Measurements from ENCODE around the gene LIN37.

Gene LIN37

DNA sequence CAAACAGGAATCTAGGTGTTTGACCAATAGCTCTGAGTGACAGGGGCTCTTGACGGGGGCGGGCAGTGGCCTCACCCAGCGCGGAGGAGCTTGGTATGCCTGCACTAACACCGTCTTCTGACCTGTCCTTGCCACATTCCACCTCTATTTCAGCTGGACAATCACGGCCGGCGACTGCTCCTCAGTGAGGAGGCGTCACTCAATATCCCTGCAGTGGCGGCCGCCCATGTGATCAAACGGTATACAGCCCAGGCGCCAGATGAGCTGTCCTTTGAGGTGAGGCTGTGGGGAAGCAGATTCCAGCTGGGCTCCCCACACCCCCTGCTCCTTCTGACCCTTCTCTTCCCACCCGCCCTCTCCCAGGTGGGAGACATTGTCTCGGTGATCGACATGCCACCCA is 31.7 kb downstream of the LIN37 start:
- no peak for DNase-seq
- intact Hi-C loops (cut with DNase I) = no loop called here

DNA sequence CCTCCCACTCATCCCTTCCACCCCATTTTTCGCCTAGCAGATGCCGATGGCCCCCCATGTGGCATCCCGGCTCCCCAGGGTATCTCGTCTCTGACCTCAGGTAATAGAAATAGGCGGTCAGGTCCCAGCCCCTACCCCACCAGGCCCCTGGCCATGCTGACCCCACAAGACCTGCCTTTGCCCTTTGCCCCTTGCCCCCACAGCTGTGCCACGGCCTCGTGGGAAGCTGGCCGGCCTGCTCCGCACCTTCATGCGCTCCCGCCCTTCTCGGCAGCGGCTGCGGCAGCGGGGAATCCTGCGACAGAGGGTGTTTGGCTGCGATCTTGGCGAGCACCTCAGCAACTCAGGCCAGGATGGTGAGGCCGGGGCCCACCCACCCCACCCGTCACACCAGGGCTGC is 32.3 kb downstream of the LIN37 start:
- intact Hi-C loops (cut with DNase I) = no loop called here
- no peak for DNase-seq

DNA sequence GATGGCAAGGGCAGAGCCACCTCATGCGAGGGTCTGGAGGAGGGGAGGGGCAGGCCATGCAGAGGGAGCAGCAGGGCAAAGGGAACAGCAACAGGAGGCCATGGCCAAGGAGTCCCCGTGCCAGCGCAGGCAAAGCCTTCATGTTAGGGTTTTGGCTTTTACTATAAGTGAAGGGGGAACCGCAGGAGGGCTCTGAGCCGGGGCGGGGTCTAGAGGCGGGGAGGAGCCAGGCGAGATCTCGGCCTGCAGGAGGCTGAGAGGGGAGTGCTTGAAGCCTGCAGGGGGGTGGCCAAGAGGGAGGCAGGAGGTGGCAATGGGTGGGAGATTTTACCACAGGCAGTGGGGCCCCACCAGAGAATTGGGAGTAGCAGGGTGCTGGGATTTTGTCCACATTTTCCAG is 33.3 kb downstream of the LIN37 start:
- DNase-seq = no peak
- intact Hi-C loops (cut with DNase I) = no loop called here

DNA sequence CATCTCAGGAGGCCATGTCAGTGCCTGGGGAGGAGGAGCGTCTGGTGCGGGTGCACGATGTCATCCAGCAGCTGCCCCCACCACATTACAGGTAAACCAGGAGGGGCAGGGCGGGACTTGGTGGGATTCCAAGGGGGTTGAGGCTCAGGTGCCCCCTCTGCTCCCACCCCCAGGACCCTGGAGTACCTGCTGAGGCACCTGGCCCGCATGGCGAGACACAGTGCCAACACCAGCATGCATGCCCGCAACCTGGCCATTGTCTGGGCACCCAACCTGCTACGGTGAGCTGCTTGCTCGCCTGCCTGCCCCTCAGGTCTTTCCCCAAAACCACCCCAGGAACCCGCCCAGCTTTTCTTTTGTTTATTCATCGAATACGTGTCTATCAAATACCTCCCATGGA is 34.2 kb downstream of the LIN37 start:
- intact Hi-C loops (cut with DNase I) = no loop called here
- no peak for DNase-seq

DNA sequence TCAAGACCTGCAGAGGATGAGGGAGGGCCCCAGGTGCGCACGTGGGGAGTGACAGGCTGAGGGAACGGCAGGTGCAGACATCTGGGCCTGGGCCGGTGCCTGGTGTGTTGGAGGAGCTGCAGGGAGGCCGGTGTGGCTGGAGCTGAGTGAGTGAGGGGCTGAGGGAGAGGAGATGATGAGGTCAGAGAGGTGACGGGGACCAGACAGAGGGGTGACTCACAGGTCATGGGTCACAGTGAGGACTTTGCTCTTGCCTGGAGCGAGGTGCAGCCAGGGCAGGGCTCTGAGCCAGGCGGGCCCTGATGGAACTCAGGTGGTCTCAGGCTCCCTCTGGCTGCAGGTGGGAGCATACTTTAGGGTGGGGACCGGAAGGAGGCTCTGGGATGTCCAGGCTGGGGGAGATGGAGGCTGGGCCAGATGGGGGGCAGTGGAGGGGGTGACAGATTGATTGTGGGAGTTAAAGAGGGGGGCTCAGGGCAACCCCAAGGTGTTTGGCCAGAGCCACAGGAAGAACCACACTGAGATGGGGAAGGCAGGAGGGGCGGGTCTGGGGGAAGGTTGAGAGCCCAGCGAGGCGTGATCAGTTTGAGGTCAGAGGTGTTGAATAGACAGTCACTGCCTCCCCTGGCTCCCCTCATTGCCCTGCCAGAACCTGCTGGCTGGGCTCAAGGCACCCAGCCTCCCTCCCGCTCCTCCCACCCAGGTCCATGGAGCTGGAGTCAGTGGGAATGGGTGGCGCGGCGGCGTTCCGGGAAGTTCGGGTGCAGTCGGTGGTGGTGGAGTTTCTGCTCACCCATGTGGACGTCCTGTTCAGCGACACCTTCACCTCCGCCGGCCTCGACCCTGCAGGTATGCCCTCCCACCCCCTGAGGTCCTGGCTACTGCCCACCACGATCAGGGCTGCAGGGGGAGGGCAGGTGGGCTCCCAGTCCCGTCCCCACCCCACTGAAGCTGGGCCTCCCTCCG is 35.4 kb downstream of the LIN37 start:
- intact Hi-C loops (cut with DNase I) = no loop called here
- DNase-seq = peak in 3 of 42 donors; percentile 29 to 47 (median 37)

DNA sequence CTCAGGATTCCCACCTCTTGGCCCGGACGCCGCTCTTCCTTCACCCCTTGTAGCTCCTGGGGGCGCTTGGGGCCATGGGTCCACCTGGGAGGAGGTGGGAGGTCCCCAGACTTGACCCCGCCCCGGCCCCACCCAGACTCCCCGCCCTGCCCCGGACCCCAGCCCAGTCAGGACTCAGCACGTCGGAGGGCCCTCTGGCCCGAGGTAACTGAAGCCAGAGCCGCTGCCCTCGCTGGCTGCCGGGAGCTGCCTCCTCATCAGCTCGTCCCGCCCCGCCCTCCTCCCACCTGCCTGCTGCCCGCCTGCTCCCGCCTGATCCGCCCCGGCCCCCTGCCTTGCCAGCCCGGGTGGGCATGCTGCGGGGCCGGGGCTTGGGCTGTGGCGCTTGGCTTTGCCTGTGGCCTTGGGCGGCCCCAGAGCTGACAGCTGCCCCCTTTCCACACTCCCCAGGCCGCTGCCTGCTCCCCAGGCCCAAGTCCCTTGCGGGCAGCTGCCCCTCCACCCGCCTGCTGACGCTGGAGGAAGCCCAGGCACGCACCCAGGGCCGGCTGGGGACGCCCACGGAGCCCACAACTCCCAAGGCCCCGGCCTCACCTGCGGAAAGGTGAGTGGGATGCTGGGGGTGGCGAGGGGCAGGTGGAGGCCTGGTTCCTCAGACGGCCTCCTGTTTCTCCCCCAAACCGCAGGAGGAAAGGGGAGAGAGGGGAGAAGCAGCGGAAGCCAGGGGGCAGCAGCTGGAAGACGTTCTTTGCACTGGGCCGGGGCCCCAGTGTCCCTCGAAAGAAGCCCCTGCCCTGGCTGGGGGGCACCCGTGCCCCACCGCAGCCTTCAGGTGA is 36.3 kb downstream of the LIN37 start:
- no peak for DNase-seq
- intact Hi-C loops (cut with DNase I) = no loop called here

DNA sequence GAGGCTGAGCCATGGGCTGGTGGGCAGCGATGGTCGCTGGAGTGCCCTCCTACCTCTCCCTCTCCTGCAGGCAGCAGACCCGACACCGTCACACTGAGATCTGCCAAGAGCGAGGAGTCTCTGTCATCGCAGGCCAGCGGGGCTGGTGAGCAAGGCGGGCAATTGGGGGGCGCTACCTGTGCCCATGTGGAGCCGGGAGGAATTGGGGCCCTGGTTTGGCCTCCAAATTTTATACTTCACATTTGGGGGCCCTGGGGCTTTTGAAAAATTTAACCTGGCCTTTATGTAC is 36.9 kb downstream of the LIN37 start:
- intact Hi-C loops (cut with DNase I) = no loop called here
- DNase-seq = no peak

DNA sequence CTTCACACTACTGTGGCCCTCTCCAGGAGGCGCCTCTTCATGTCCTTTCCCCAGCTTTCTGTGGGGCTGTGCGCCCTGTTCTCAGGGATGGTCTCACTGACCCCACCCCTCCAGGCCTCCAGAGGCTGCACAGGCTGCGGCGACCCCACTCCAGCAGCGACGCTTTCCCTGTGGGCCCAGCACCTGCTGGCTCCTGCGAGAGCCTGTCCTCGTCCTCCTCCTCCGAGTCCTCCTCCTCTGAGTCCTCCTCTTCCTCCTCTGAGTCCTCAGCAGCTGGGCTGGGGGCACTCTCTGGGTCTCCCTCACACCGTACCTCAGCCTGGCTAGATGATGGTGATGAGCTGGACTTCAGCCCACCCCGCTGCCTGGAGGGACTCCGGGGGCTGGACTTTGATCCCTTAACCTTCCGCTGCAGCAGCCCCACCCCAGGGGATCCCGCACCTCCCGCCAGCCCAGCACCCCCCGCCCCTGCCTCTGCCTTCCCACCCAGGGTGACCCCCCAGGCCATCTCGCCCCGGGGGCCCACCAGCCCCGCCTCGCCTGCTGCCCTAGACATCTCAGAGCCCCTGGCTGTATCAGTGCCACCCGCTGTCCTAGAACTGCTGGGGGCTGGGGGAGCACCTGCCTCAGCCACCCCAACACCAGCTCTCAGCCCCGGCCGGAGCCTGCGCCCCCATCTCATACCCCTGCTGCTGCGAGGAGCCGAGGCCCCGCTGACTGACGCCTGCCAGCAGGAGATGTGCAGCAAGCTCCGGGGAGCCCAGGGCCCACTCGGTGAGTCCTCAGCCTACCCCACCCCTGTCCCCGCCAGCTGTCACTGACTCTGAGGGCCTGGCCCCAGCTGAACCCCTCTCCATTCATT is 38.2 kb downstream of the LIN37 start:
- intact Hi-C loops (cut with DNase I) = no loop called here
- DNase-seq = no peak

DNA sequence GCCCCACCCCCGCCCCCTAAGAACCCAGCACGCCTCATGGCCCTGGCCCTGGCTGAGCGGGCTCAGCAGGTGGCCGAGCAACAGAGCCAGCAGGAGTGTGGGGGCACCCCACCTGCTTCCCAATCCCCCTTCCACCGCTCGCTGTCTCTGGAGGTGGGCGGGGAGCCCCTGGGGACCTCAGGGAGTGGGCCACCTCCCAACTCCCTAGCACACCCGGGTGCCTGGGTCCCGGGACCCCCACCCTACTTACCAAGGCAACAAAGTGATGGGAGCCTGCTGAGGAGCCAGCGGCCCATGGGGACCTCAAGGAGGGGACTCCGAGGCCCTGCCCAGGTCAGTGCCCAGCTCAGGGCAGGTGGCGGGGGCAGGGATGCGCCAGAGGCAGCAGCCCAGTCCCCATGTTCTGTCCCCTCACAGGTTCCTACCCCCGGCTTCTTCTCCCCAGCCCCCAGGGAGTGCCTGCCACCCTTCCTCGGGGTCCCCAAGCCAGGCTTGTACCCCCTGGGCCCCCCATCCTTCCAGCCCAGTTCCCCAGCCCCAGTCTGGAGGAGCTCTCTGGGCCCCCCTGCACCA is 38.9 kb downstream of the LIN37 start:
- DNase-seq = no peak
- intact Hi-C loops (cut with DNase I) = no loop called here

DNA sequence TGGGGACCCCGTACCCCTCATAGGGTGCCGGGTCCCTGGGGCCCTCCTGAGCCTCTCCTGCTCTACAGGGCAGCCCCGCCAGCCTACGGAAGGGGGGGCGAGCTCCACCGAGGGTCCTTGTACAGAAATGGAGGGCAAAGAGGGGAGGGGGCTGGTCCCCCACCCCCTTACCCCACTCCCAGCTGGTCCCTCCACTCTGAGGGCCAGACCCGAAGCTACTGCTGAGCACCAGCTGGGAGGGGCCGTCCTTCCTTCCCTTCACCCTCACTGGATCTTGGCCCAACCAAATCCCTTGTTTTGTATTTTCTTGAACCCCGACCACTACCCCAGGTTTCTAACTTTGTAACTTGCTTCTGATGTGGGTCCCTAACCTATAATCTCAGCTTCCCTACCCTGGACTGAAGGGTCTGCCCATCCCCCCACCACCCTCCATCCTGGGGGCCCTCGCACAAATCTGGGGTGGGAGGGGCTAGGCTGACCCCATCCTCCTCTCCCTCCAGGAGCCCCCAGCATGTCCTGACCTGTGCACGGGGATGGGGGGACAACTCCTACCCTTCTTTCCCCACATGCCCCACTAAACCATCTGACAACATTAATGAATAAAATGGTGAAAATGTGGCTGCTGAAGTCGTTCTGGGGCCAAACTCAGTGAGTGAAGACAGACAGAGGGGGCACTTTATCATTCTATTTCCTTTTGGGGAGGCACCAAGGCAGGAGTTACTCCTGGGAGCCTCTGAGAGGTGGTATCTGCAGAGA is 40.0 kb downstream of the LIN37 start:
- intact Hi-C loops (cut with DNase I) = no loop called here

DNA sequence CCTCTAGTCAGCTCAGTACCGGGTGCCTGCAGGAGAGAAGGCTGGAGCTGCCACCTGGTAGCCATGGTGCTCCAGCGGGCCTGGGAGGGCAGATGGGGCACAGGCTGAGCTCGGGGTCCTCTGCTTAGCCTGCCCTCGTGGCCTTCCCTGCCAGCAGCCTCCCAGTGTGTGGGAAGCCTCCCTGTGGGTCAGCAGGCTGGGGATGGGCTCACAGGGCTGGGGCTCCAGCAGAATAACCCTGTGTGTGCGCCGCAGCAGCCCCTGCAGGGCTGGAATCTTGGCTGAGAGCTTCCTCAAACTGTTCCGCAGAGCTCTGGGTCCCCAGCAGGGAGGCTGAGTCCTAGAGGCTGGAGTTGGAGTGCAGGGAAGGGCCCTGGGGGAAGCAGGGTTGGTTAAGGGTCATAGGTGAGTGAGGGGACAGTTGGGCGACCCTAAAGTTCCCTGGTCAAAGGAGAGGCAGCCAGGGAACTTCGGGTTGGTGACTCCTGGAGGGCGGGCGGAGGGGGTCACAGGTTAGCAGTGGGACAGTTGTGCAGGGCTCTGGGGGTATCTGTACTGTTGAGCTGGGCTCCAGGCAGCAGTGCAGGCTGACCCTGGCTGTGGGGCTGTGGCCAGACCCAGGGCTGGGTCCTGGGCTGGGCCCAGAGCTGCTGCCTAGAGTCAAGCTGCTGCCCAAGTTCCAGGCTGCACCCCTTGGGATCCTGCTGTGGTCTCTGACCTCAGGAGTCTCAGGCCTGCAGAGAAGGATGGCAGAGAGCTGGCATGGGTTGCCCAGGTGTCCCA is 41.0 kb downstream of the LIN37 start:
- no peak for DNase-seq
- intact Hi-C loops (cut with DNase I) = no loop called here

More for the DNA sequence above, 40.0 kb downstream of the LIN37 start:
- DNase-seq = no peak

DNA sequence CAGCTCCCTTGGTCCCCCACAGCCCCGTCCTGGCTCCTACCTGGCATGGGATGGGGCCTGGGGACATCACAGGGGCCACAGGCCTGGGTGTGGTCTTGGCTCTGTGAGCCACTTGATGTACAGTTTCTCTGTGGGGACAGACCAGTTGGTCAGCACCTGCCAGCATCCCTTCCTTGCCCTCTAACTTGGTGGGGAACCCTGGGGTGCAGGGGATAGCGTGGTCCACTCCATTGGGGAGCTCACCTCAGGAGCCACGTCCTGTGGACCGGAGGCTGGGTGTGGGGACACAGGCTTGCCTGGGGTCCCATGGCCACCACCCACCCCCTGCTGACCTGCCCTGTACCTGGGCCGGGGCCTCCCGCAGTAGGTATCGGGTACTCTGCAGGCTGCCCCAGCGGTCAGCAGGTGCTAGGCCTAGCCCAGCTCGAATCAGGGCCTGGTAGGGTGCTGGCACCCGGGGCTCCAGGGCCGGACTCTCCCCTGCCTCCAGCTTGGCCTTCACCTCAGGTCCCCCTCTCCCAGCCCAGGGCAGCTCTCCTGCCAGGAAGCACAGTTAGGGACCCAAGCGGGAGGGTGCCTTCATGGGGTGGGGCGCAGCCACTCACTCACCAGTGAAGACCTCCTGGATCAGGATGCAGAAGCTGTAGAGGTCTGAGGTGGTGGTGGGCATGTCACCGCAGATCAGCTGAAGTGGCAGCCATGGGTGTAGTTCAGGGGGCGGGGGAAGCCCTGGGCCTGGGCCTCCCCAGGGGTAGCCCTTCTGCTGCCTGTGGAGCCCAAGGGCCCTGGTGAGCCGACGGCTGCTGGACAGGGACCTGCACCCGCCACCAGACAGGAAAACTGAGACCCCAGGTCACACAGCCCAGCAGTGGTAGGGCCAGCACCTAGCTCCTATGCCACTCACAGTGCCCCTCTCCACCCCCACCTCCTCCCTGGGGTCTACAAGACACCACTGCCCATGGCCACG is 41.9 kb downstream of the LIN37 start:
- intact Hi-C loops (cut with DNase I) = no loop called here
- no peak for DNase-seq

DNA sequence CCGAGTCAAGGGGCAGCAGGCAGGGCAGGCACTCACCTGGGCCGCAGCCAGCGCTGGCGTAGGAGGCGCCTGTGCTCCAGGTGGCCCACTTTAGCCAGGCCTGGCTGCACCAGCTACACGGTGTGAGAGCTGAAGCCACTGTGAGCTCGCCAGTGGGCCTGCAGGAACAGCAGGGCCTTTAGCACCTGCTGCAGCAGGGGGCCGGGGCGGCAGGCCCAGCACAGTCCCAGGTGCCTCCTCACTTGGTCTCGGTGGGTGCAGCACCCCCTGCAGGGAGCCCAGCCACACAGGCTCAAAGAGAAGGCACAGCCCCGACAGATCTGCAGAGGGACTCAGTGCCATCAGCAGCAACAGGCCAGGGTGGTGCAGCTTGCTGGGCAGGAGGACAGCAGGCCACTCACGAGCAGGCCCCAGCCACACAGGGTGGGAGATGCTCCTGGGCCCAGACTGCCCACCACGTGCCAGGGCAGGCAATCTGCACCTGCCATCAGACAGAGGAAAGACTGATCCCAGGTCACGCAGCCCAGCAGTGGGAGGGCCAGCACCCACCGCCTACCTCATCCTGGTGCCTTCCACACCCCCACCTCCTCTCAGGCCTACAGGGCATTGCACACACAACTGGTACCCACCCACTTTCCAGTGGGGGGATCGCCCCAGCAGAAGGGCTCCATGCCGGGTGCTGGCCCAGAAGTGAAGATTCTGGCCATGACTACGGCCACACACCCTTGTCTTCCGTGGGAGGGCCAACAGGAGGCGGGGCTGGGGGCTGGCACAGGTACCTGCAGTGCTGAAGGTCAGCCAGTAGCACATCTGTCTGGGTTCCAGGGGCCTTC is 42.8 kb downstream of the LIN37 start:
- intact Hi-C loops (cut with DNase I) = no loop called here
- no peak for DNase-seq

DNA sequence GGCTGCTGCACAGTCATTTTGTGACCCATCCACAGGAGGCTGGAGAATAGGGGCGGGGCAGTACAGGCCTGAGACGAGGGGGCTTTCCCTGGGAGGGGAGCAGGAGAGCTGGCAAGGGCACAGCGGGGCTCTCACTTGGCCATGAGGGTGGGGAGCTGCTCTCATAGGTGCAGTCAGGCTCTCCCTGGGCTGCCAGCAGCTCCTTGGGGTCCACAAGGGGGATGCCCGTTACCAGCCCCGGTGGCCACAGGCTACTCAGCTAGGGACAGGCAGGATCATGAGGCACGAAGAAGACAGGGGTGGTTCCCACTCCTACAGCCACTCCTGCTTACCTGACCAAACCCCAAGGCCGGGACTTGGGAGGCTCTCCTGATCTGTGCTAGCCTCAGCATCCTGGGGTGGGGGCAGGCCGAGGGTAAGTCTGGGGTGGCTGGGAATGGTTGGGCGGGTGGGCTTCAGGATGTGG is 43.5 kb downstream of the LIN37 start:
- intact Hi-C loops (cut with DNase I) = no loop called here
- DNase-seq = no peak

DNA sequence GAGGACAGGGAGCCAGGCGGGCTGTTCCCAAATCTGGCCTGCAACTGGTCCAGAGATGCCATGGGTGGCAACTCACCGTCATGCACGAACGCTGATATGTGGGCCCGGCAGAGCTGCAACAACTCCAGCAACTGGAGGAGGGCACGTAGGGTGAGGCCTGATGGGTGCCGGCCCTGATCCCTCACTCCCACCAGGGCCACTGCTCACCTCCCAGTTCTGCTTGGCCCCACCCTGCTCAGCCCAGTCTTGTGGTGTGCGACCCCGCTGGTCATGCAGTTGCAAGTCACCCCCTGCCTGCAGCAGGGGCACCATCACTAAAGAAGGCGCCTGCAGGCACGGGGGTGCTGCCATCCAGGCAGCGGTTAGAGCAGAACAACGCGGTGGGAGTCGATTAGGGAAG is 43.9 kb downstream of the LIN37 start:
- DNase-seq = no peak
- intact Hi-C loops (cut with DNase I) = no loop called here

DNA sequence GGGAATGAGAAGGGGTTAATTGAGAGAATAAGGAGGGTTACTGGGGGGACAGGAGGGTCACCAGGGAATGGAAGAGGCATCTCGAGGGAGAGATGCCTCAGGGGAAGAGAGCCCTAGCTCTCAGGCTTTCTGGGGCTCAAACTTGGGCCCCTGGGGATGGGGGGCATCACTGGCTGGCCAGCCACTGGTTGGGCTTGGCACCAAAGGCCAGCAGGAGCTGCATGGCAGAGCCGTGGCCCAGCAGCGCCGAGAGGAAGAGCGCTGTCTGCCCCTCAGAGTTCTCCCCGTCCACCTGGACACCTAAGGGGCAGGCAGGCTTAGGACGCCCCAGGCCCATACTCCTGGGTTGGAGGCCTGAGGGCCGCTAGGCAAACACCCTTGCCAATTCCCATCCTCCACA is 44.5 kb downstream of the LIN37 start:
- DNase-seq = no peak
- intact Hi-C loops (cut with DNase I) = no loop called here
